HUES48 (cell line): ENCODE data around the gene AIFM1.

Experiments used
- H3K27ac ChIP-seq: one replicate; pipeline ENCODE4 v1.7.0; 2013; ENCODE audit warnings: low read depth, low read length, inconsistent platforms
- H3K27me3 ChIP-seq: 2 replicates; pipeline ENCODE4 v1.6.1; 2013; ENCODE audit warnings: mild to moderate bottlenecking, low read length; ENCODE audit not compliant: control insufficient read depth, insufficient read depth
- H3K36me3 ChIP-seq: 2 replicates; pipeline ENCODE4 v1.6.1; 2013; ENCODE audit warnings: low read length; ENCODE audit not compliant: control insufficient read depth, insufficient read depth
- H3K4me1 ChIP-seq: 2 replicates; pipeline ENCODE4 v1.6.1; 2013; ENCODE audit warnings: mild to moderate bottlenecking, low read length; ENCODE audit not compliant: control insufficient read depth, insufficient read depth
- H3K4me3 ChIP-seq: 2 replicates; pipeline ENCODE4 v1.5.1; 2013; ENCODE audit warnings: mild to moderate bottlenecking, low read depth, low read length
- H3K9ac ChIP-seq: 2 replicates; pipeline ENCODE4 v1.6.1; 2013; ENCODE audit warnings: mild to moderate bottlenecking, low read depth, low read length, moderate library complexity
- H3K9me3 ChIP-seq: 2 replicates; pipeline ENCODE4 v1.6.1; 2013; ENCODE audit warnings: low read length; ENCODE audit not compliant: control insufficient read depth, insufficient read depth

AIFM1 gene

DNA sequence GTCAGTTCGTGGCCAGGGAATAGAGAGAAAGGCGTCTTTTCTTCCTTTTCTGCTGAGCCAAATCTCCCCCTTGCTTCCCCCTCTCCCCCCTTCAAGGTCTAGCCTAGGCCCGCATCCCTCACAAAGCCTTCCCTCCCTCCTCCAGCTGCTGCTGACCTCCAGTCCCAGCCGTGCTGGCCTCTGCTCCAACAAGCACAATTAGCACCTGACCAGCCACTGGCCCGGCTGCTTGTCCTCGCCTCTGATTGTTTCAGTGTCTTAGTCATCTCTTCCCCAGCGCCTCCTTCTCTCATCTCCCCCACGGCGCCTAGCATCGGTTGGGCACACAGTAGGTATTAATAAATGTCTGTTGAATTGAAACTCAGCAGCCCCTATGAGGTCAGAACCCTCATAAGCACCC lies 59.6 kb downstream of the AIFM1 start:
- Histone ChIP-seq H3K4me3 (no peak overlapping the region), H3K9me3 (no peaks in the 10 kb centered on the region), H3K9ac (no peak overlapping the region), H3K36me3 (no peaks in the 10 kb centered on the region), H3K27ac (no peak overlapping the region), H3K27me3 (peaks cover 25% of the 10 kb centered on the region), H3K4me1 (peaks cover 27% of the 10 kb centered on the region)

GRCh38 chrX:130105244-130105643 lies 60.4 kb downstream of the AIFM1 start:
- no peak overlapping the region for H3K27ac ChIP-seq
- H3K4me3 ChIP-seq, result no peak overlapping the region
- no peaks in the 10 kb centered on the region for H3K36me3 ChIP-seq
- H3K9me3 ChIP-seq, result no peaks in the 10 kb centered on the region
- H3K4me1 ChIP-seq, result peaks cover 27% of the 10 kb centered on the region
- H3K27me3 ChIP-seq, result peaks cover 22% of the 10 kb centered on the region
- no peak overlapping the region for H3K9ac ChIP-seq

GRCh38 chrX:130103605-130104004 lies 62.0 kb downstream of the AIFM1 start:
- Histone ChIP-seq H3K4me1 (peaks cover 22% of the 10 kb centered on the region), H3K27ac (no peak overlapping the region), H3K9ac (no peak overlapping the region), H3K36me3 (no peaks in the 10 kb centered on the region), H3K27me3 (peaks cover 6% of the 10 kb centered on the region), H3K4me3 (no peak overlapping the region), H3K9me3 (no peaks in the 10 kb centered on the region)

DNA sequence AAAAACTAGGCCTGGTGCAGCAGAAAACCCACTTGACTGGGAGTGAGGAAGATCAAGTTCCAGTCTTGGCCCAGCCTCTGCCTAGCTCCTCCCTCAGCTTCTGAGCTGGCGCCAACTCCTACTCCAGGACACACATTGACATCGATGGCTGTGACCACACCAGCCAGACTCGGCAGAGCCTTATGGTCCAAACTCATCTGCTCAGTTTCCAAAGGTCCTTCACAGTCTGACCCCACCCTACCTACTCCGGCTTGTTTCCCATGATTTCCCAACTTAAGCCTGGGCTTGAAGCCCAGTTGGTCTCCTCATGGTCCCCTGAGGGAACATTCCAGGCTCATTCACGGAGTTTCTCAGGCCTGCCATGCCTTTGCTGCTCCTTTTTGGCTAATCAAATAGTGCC lies 65.5 kb downstream of the AIFM1 start:
- Histone ChIP-seq H3K27ac (no peak overlapping the region), H3K4me1 (peaks cover 28% of the 10 kb centered on the region), H3K27me3 (no peaks in the 10 kb centered on the region; the same call in 1 of the 2 replicates), H3K36me3 (no peaks in the 10 kb centered on the region), H3K9me3 (no peaks in the 10 kb centered on the region), H3K9ac (no peak overlapping the region), H3K4me3 (no peak overlapping the region)

DNA sequence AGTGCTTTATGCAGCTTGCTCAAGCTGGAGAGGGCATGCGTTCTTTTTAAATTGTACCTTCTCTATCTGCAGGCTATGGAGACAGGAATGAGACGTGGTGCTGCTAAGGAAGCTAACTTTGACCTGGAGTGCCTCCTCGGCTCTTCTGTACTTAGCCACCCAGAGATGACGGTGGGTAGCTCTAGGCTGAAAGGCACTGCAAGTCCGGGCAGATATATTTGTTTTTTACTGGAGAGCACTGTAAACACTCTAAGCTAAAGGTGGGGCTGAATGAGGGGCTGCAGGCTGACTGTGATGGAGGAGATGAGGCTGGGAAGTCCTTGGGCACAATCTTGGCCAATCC lies 67.5 kb downstream of the AIFM1 start:
- H3K9ac ChIP-seq, result no peak overlapping the region
- H3K4me1 ChIP-seq, result peaks cover 15% of the 10 kb centered on the region
- no peak overlapping the region for H3K27ac ChIP-seq
- H3K36me3 ChIP-seq, result no peaks in the 10 kb centered on the region
- no peaks in the 10 kb centered on the region for H3K9me3 ChIP-seq
- H3K4me3 ChIP-seq, result no peak overlapping the region
- no peaks in the 10 kb centered on the region; the same call in 1 of the 2 replicates for H3K27me3 ChIP-seq

GRCh38 chrX:130097507-130098209 lies 68.0 kb downstream of the AIFM1 start:
- no peaks in the 10 kb centered on the region for H3K9me3 ChIP-seq
- peaks cover 14% of the 10 kb centered on the region for H3K4me1 ChIP-seq
- H3K9ac ChIP-seq, result no peak overlapping the region
- no peak overlapping the region for H3K27ac ChIP-seq
- no peaks in the 10 kb centered on the region for H3K36me3 ChIP-seq
- H3K27me3 ChIP-seq, result no peaks in the 10 kb centered on the region; the same call in 1 of the 2 replicates
- H3K4me3 ChIP-seq, result no peak overlapping the region

GRCh38 chrX:130095249-130096030 lies 70.2 kb downstream of the AIFM1 start:
- Histone ChIP-seq H3K9ac (no peak overlapping the region), H3K27me3 (no peaks in the 10 kb centered on the region), H3K4me1 (peaks cover 14% of the 10 kb centered on the region), H3K27ac (no peak overlapping the region), H3K36me3 (no peaks in the 10 kb centered on the region), H3K4me3 (no peak overlapping the region), H3K9me3 (no peaks in the 10 kb centered on the region)

- Histone ChIP-seq H3K36me3 (no peaks in the 10 kb centered on the region), H3K27ac (no peak overlapping the region), H3K27me3 (no peaks in the 10 kb centered on the region), H3K9ac (no peak overlapping the region), H3K9me3 (no peaks in the 10 kb centered on the region), H3K4me3 (no peak overlapping the region), H3K4me1 (peaks cover 14% of the 10 kb centered on the region)
These were observed 70.9 kb downstream of the AIFM1 start for GRCh38 chrX:130094696-130095095.

DNA sequence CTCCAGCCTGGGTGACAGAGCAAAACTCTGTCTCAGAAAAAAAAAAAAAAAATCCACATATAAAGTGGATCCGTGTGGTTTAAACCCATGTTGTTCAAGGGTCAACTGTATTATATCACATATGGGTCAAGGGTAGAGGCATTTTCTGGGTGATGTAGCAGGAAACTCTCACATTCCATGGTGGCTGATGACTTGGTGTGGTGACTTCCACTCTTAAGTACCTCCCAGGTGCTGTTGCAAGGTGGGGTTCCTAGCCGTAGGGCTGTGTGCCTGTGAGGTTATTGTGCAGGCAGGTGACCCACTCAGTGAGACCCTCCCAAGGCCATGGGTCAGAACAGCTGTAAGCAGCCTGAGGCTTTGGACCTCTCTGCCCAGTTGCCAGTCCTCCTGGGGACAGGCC lies 72.4 kb downstream of the AIFM1 start:
- Histone ChIP-seq H3K9me3 (no peaks in the 10 kb centered on the region), H3K27ac (no peak overlapping the region), H3K27me3 (no peaks in the 10 kb centered on the region), H3K4me1 (peaks cover 8% of the 10 kb centered on the region), H3K9ac (no peak overlapping the region), H3K4me3 (no peak overlapping the region), H3K36me3 (no peaks in the 10 kb centered on the region)

GRCh38 chrX:130091980-130092522 lies 73.6 kb downstream of the AIFM1 start:
- Histone ChIP-seq H3K36me3 (no peaks in the 10 kb centered on the region), H3K27ac (no peak overlapping the region), H3K9ac (no peak overlapping the region), H3K4me3 (no peak overlapping the region), H3K4me1 (no peaks in the 10 kb centered on the region; the same call in 1 of the 2 replicates), H3K9me3 (no peaks in the 10 kb centered on the region), H3K27me3 (no peaks in the 10 kb centered on the region)

GRCh38 chrX:130090364-130090763 lies 75.3 kb downstream of the AIFM1 start:
- H3K4me1 ChIP-seq, result peaks cover 12% of the 10 kb centered on the region
- H3K9ac ChIP-seq, result no peak overlapping the region
- no peak overlapping the region for H3K4me3 ChIP-seq
- H3K36me3 ChIP-seq, result no peaks in the 10 kb centered on the region
- H3K9me3 ChIP-seq, result no peaks in the 10 kb centered on the region
- no peak overlapping the region for H3K27ac ChIP-seq
- no peaks in the 10 kb centered on the region for H3K27me3 ChIP-seq
